CD4-positive, alpha-beta memory T cell (primary cell): Measurements from ENCODE around the gene CFD. TPM values are rescaled to one million over a fixed set of nuclear protein-coding genes. Genes with fewer than 3 reads are reported as not detected.
"Not testable (repeated sequence)": the region's sequence is repeated elsewhere in the genome, so short reads cannot be mapped to it uniquely, and the experiment has no call there.

Experiments used
- CTCF ChIA-PET: fragments of 350-600 bp; sonication (Branson Sonifier 250); formaldehyde crosslinking; loops from one replicate; lab custom pipeline; 2021; ENCODE audit warnings: inconsistent platforms; ENCODE audit not compliant: partially characterized antibody; lab: Charles Lee
- POLR2A ChIA-PET: fragments of 350-600 bp; sonication (Branson Sonifier 250); formaldehyde crosslinking; loops from one replicate; lab custom pipeline; 2021; ENCODE audit not compliant: partially characterized antibody; lab: Charles Lee
- DNase-seq, 5 donors: peaks; one replicate each; pipeline versions ENCODE4 v3.0.0 to v3.0.0-alpha.2; 2020 to 2022; ENCODE audit warnings: mixed read lengths in 1 of 5
- H3K27ac ChIP-seq: one replicate; pipeline ENCODE4 v1.7.0; 2013; ENCODE audit warnings: low read depth, low read length
- H3K27me3 ChIP-seq: 2 replicates; pipeline ENCODE4 v1.7.0; 2013; ENCODE audit warnings: mild to moderate bottlenecking, low read length, moderate library complexity; ENCODE audit not compliant: insufficient read depth
- H3K36me3 ChIP-seq: 2 replicates; pipeline ENCODE4 v1.7.0; 2013; ENCODE audit warnings: mild to moderate bottlenecking, low read length, moderate library complexity; ENCODE audit not compliant: insufficient read depth
- H3K4me1 ChIP-seq: 2 replicates; pipeline ENCODE4 v1.7.0; 2013; ENCODE audit warnings: mild to moderate bottlenecking, low read length, moderate library complexity; ENCODE audit not compliant: insufficient read depth
- H3K4me3 ChIP-seq, 2 donors: one replicate each; pipeline ENCODE4 v1.7.0; 2013; ENCODE audit warnings: low read length in 2 of 2, mild to moderate bottlenecking in 1 of 2
- H3K9me3 ChIP-seq, 2 donors: one replicate each; pipeline ENCODE4 v1.7.0; 2013; ENCODE audit warnings: low read length in 2 of 2, control low read depth in 1 of 2; ENCODE audit not compliant: control insufficient read depth in 1 of 2
- H3K27ac Mint-ChIP-seq, 7 donors: one replicate each; pipeline ENCODE4 v1.8.0; 2020 to 2021; ENCODE audit warnings: mixed read lengths in 7 of 7, mild to moderate bottlenecking in 6 of 7, inconsistent platforms in 3 of 7, moderate library complexity in 3 of 7
- H3K27me3 Mint-ChIP-seq, 2 donors: one replicate each; pipeline ENCODE4 v1.8.0; 2020 to 2021; ENCODE audit warnings: mixed read lengths in 2 of 2
- H3K36me3 Mint-ChIP-seq, 2 donors: one replicate each; pipeline ENCODE4 v1.8.0; 2020 to 2021; ENCODE audit warnings: mixed read lengths in 2 of 2, inconsistent platforms in 1 of 2, mild to moderate bottlenecking in 1 of 2
- H3K4me1 Mint-ChIP-seq, 4 donors: one replicate each; pipeline ENCODE4 v1.8.0; 2020 to 2021; ENCODE audit warnings: mixed read lengths in 4 of 4, mild to moderate bottlenecking in 1 of 4
- H3K4me3 Mint-ChIP-seq, 8 donors: one replicate each; pipeline ENCODE4 v1.8.0; 2020 to 2021; ENCODE audit warnings: mixed read lengths in 8 of 8, mild to moderate bottlenecking in 7 of 8, moderate library complexity in 6 of 8, inconsistent platforms in 3 of 8
- H3K9me3 Mint-ChIP-seq, 8 donors: one replicate each; pipeline ENCODE4 v1.8.0; 2020 to 2021; ENCODE audit warnings: mixed read lengths in 8 of 8, mild to moderate bottlenecking in 5 of 8, inconsistent platforms in 3 of 8, moderate library complexity in 1 of 8
- intact Hi-C: fragments of 100-400 bp; cut with micrococcal nuclease; formaldehyde crosslinking; loops from one replicate; pipeline ENCODE4 v1.15.1; 2023
- polyA plus RNA-seq, 2 donors: library from polyadenylated mRNA; unstranded; fragments of 300-500 nt; fragmentation: Illumina TruSeq; gene quantifications; one replicate each; pipeline ENCODE4 v1.2.3, GENCODE V29; 2021
- total RNA-seq, 2 experiments: library from RNA; stranded (reverse); gene quantifications; one replicate each; pipeline ENCODE4 v1.2.3, GENCODE V29; 2021

CFD gene
- total and polyA plus RNA-seq, 4 experiments from 2014 or later = 0.91 to 4.8 (median 1.1) TPM; not detected in 1

- DNase-seq = no peak
- intact Hi-C loops = no loop called here
- POLR2A ChIA-PET = interaction anchor here (1.1 to 1.7 kb wide), 2 partner anchors 16 to 18 kb away, joined by 4 to 7 read pairs; partner anchors contain the start of gene PTBP1
- no peaks in the 10 kb centered on the region for H3K4me1 ChIP-seq
- peaks cover 0 to 8% (median 3%) of the 10 kb centered on the region in 4 donors for H3K4me1 Mint-ChIP-seq
- CTCF ChIA-PET = no interaction called here
- H3K27ac ChIP-seq = no peak overlapping the region
- peaks cover 22 to 28% of the 10 kb centered on the region in 2 donors for H3K36me3 Mint-ChIP-seq
- no peaks in the 10 kb centered on the region for H3K27me3 Mint-ChIP-seq
- H3K4me3 ChIP-seq = no peak overlapping the region
- H3K9me3 Mint-ChIP-seq = peaks cover 0 to 14% (median 0%) of the 10 kb centered on the region in 8 donors
- H3K36me3 ChIP-seq = peaks cover 25% of the 10 kb centered on the region
- no peaks in the 10 kb centered on the region for H3K27me3 ChIP-seq
- no peaks in the 10 kb centered on the region for H3K9me3 ChIP-seq
- H3K4me3 Mint-ChIP-seq = peak overlapping the region in 1 of 8 donors; percentile 21
- H3K27ac Mint-ChIP-seq = peak overlapping the region in 3 of 7 donors; percentile 29 to 36 (median 32)
Observed at GRCh38 chr19:813219-814151, 46.0 kb upstream of the CFD start.

- peaks cover 0 to 14% (median 0%) of the 10 kb centered on the region in 8 donors for H3K9me3 Mint-ChIP-seq
- H3K4me1 Mint-ChIP-seq = peaks cover 0 to 8% (median 3%) of the 10 kb centered on the region in 4 donors
- Histone ChIP-seq H3K36me3 (peaks cover 18% of the 10 kb centered on the region), H3K4me3 (no peak overlapping the region), H3K27me3 (no peaks in the 10 kb centered on the region), H3K9me3 (no peaks in the 10 kb centered on the region), H3K4me1 (no peaks in the 10 kb centered on the region), H3K27ac (no peak overlapping the region)
- peak overlapping the region in 3 of 7 donors; percentile 32 to 68 (median 35) for H3K27ac Mint-ChIP-seq
- no peaks in the 10 kb centered on the region for H3K27me3 Mint-ChIP-seq
- H3K36me3 Mint-ChIP-seq = peaks cover 22 to 27% of the 10 kb centered on the region in 2 donors
- intact Hi-C loops = no loop called here
- no peak for DNase-seq
- ChIA-PET CTCF (no interaction called here), POLR2A (interaction anchor here (1.1 to 1.7 kb wide), 2 partner anchors 15 to 17 kb away, joined by 3 to 7 read pairs; partner anchors contain the start of gene PTBP1)
- peak overlapping the region in 1 of 8 donors; percentile 46 for H3K4me3 Mint-ChIP-seq
Observed at GRCh38 chr19:814152-815078, 45.0 kb upstream of the CFD start.

GRCh38 chr19:815079-815774 lies 44.2 kb upstream of the CFD start:
- Histone ChIP-seq H3K4me1 (no peaks in the 10 kb centered on the region), H3K27ac (no peak overlapping the region), H3K9me3 (no peaks in the 10 kb centered on the region), H3K36me3 (peaks cover 10% of the 10 kb centered on the region), H3K27me3 (no peaks in the 10 kb centered on the region), H3K4me3 (no peak overlapping the region)
- no peaks in the 10 kb centered on the region for H3K27me3 Mint-ChIP-seq
- ChIA-PET POLR2A (interaction anchor here (1.1 to 1.7 kb wide), 2 partner anchors 16 to 18 kb away, joined by 3 to 7 read pairs; partner anchors contain the start of gene PTBP1), CTCF (no interaction called here)
- peaks cover 14 to 19% of the 10 kb centered on the region in 2 donors for H3K36me3 Mint-ChIP-seq
- peaks cover 0 to 14% (median 0%) of the 10 kb centered on the region in 8 donors for H3K9me3 Mint-ChIP-seq
- H3K4me3 Mint-ChIP-seq = peak overlapping the region in 1 of 8 donors; percentile 46
- H3K27ac Mint-ChIP-seq = peak overlapping the region in 2 of 7 donors; percentile 35 to 77
- intact Hi-C loops = no loop called here
- peaks cover 0 to 8% (median 3%) of the 10 kb centered on the region in 4 donors for H3K4me1 Mint-ChIP-seq
- no peak for DNase-seq

GRCh38 chr19:815775-816499 lies 43.5 kb upstream of the CFD start:
- DNase-seq = no peak
- CTCF ChIA-PET = no interaction called here
- H3K27me3 ChIP-seq = no peaks in the 10 kb centered on the region
- peaks cover 0 to 14% (median 0%) of the 10 kb centered on the region in 8 donors for H3K9me3 Mint-ChIP-seq
- peaks cover 3% of the 10 kb centered on the region for H3K36me3 ChIP-seq
- no peak overlapping the region for H3K4me3 ChIP-seq
- H3K27me3 Mint-ChIP-seq = no peaks in the 10 kb centered on the region
- H3K4me1 ChIP-seq = no peaks in the 10 kb centered on the region
- H3K4me3 Mint-ChIP-seq = no peak overlapping the region
- POLR2A ChIA-PET = no interaction called here
- no peak overlapping the region for H3K27ac ChIP-seq
- H3K4me1 Mint-ChIP-seq = peaks cover 0 to 8% (median 3%) of the 10 kb centered on the region in 4 donors
- intact Hi-C loops = no loop called here
- H3K9me3 ChIP-seq = no peaks in the 10 kb centered on the region
- peaks cover 11 to 19% of the 10 kb centered on the region in 2 donors for H3K36me3 Mint-ChIP-seq
- peak overlapping the region in 4 of 7 donors; percentile 20 to 84 (median 76) for H3K27ac Mint-ChIP-seq

GRCh38 chr19:816500-816857 lies 43.0 kb upstream of the CFD start:
- intact Hi-C loops = no loop called here
- H3K36me3 ChIP-seq = no peaks in the 10 kb centered on the region
- no peak overlapping the region for H3K4me3 Mint-ChIP-seq
- CTCF ChIA-PET = no interaction called here
- H3K27me3 Mint-ChIP-seq = no peaks in the 10 kb centered on the region
- peak overlapping the region in 4 of 7 donors; percentile 1 to 77 (median 41) for H3K27ac Mint-ChIP-seq
- no peak overlapping the region for H3K4me3 ChIP-seq
- no peaks in the 10 kb centered on the region for H3K9me3 ChIP-seq
- H3K4me1 Mint-ChIP-seq = peaks cover 0 to 8% (median 3%) of the 10 kb centered on the region in 4 donors
- no peak overlapping the region for H3K27ac ChIP-seq
- H3K27me3 ChIP-seq = no peaks in the 10 kb centered on the region
- peaks cover 0 to 14% (median 0%) of the 10 kb centered on the region in 8 donors for H3K9me3 Mint-ChIP-seq
- peaks cover 8 to 16% of the 10 kb centered on the region in 2 donors for H3K36me3 Mint-ChIP-seq
- DNase-seq = no peak
- H3K4me1 ChIP-seq = no peaks in the 10 kb centered on the region
- POLR2A ChIA-PET = no interaction called here

GRCh38 chr19:820212-820611 lies 39.3 kb upstream of the CFD start:
- DNase-seq, H3K36me3 ChIP-seq, H3K9me3 ChIP-seq, H3K4me3 Mint-ChIP-seq, intact Hi-C loops, H3K27ac Mint-ChIP-seq, H3K4me1 ChIP-seq, H3K36me3 Mint-ChIP-seq, POLR2A ChIA-PET, H3K27me3 ChIP-seq, H3K9me3 Mint-ChIP-seq, H3K27ac ChIP-seq, H3K4me1 Mint-ChIP-seq, H3K4me3 ChIP-seq, H3K27me3 Mint-ChIP-seq, CTCF ChIA-PET: not testable (repeated sequence)
